Stimulated activated CD4-positive, alpha-beta T cell treated with anti-CD3 and anti-CD28 coated beads, Interleukin-1b, Interleukin-23, amount 100 ng/mL, for 24 hours (primary cell): Measurements from ENCODE around the gene PCDHGC4.
A peak's percentile ranks its signal among the peaks of the same experiment; 100 is the strongest.

ENCODE experiments used
- DNase-seq, 4 experiments: peaks; one replicate each; pipeline ENCODE4 v3.0.0-alpha.2; 2020; ENCODE audit warnings: low read depth in 4 of 4, low spot score in 1 of 4

Gene PCDHGC4

DNA sequence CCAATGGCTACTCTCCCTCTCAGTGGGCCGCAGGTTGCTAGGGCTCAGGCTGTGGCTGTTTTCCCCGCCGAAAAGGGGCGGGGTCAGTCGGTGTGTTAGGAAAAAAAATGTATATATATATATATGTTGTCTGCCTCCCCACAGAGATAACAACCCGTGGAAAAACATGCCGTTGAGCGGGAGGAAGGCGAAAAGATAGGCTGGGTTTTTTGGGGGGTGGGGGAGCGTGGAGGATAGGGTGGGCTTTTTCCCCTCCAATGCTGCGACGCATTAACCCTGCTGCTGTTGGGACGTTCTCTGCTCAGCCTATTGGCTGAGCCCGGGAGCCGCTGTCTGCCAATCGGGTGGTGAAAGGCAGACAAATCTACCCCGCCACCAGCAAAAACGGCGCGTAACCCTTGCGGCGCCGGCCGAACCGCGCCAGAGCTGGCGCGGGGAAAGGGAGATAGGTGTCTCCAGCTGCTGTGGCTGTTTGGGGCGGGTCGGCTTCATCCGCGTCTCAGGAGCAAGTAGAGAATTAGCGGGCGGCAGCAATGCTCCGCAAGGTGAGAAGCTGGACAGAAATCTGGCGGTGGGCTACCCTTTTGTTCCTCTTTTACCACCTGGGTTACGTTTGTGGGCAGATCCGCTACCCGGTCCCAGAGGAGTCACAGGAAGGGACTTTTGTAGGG lies at the start of gene PCDHGC4:
TSS of gene PCDHGC4 (plus strand) at position 390 of the 671 bp plus-strand sequence. CDS start at position 534, 144 bp downstream.
- DNase-seq: no peak

DNA sequence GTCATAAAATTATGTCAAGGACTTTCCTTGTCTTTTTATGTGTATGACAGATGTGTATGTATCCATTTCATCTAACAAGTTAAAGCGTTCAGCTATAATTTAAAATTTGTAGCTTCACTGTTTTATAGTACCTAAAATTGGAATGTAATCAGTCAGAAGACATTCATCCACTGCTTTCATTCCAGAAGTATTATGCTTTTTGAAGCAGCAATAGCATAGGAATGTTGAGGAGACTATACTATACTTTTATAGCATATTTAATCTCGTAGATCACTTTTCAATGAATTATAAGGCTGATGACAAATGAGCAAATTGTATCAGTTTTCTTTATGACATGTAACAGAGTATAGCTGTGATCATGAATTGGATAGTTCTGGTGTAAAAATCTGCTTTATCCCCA lies 47.6 kb upstream of the PCDHGC4 start:
- no peak for DNase-seq

DNA sequence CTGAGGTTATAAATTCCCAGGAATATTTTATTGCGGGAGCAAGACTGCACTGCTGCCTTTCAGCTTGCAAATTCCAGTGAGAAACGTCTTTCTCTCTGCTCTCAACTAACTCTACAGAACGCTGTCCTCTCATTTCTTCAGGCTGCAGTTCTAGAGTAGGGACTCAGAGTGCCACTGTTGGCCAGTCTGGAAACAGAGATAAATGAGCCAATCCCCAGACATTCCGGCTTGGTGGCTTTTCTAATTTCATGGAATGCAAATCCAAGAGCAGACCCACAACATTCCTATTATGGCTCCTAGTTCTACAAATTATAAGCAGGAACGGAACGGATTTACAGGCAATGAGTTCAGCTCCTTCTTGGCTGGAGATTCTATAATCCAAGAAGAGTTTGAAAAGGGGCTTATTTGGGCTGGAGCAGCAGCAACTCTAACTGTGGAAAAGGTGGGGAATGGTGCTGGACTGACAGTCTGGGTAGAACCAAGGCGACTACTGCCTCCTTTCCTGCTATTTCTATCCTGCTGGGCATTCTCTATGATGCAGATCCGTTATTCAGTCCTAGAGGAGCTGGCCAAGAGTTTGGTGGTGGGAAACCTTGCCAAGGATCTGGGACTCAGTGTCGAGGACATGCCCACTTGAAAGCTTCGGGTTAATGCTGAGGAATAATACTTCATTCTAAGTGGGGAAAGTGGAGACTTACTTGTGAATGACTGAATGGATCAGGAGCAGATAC lies 45.3 kb upstream of the PCDHGC4 start:
- DNase-seq: no peak

DNA sequence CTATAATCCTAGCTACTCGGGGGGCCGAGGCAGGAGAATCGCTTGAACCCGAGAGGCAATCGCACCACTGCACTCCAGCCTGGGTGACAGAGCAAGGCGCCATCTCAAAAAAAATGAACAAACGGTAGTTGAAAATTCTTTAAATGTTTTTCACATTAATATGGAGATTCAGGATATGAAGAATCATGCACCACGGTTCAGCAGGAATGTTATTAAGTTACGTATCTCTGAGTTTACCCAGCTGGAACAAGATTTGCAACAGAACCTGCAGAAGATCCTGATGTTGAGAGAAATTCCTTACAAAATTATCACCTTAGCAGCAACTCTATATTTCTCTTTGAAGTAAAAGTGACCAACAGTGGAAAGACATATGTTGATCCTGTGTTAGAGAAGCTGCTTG lies 44.5 kb upstream of the PCDHGC4 start:
- DNase-seq: no peak

DNA sequence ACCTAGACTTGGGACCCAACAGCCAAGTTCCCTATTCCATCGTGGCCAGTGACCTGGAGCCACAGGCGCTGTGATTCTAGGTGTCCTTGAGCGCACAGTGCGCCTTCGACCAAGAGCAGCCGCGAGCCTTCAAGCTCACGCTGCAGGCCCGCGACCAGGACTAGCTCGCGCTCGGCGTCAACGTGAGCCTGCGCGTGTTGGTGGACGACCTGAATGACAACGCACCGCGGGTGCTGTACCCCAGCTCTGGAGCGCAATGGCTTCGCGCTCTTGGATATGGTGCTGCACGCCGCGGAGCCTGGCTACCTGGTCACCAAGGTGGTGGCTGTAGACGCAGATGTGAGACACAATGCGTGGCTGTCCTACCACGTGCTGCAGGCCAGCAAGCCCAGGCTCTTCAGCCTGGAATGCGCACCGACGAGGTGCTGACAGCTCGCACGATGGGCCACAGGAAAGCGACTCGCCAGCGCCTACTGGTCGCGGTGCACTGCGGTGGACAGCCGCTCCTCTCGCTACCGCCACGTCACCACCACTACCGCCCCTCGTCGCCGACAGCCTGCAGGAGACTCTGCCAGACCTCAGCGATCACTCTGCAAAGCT lies 43.2 kb upstream of the PCDHGC4 start:
- DNase-seq: no peak

DNA sequence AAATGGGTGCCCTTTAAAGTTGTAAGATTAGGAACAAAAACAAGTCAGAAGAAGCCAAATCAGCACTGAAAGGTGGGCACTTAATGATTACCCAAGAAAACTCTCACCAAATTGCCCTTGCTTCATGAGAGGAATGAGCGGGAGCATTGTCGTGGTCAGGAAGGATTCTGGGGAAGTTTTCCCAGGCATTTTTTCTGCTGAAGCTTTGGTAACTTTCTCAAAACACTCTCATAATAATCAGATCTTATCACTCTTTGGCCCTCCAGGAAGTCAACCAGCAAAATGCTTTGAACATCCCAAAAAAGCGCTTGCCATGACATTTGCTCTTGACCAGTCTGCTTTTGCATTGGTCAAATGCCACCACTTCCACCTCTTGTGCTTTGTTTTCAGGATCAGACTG lies 19.5 kb upstream of the PCDHGC4 start:
- DNase-seq: no peak

DNA sequence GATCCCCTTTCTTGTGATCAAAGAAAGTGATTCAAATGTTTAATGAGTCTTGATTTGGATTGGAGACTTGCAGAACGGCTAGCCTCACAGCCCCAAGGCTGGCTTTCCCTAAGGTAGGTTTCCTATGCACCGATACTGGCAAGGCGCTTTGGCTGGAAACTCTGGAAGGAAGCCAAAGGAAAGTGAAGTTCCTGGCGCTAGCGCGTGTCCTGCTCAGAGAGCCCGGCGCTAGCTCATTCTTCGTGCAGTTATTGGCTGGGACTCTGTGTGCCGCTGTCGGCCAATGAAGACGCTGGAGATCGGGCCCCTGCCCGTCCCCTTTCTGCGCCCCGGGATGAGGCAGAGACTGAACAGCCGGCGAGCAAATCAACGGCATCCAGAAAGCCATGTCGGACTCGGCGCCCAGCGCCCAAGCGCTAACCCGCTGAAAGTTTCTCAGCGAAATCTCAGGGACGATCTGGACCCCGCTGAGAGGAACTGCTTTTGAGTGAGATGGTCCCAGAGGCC lies 9.2 kb upstream of the PCDHGC4 start, which contains the start of gene PCDHGC3:
TSS of gene PCDHGC3 (plus strand) at position 342 of the 507 bp plus-strand sequence. CDS start at position 493, 151 bp downstream.
- peak in 2 of 4 experiments; percentile 46 to 56 for DNase-seq

DNA sequence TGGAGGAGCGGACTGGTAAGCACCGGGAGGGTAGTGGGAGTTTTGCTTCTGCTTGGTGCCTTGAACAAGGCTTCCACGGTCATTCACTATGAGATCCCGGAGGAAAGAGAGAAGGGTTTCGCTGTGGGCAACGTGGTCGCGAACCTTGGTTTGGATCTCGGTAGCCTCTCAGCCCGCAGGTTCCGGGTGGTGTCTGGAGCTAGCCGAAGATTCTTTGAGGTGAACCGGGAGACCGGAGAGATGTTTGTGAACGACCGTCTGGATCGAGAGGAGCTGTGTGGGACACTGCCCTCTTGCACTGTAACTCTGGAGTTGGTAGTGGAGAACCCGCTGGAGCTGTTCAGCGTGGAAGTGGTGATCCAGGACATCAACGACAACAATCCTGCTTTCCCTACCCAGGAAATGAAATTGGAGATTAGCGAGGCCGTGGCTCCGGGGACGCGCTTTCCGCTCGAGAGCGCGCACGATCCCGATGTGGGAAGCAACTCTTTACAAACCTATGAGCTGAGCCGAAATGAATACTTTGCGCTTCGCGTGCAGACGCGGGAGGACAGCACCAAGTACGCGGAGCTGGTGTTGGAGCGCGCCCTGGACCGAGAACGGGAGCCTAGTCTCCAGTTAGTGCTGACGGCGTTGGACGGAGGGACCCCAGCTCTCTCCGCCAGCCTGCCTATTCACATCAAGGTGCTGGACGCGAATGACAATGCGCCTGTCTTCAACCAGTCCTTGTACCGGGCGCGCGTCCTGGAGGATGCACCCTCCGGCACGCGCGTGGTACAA lies 8.5 kb upstream of the PCDHGC4 start:
- DNase-seq: no peak

DNA sequence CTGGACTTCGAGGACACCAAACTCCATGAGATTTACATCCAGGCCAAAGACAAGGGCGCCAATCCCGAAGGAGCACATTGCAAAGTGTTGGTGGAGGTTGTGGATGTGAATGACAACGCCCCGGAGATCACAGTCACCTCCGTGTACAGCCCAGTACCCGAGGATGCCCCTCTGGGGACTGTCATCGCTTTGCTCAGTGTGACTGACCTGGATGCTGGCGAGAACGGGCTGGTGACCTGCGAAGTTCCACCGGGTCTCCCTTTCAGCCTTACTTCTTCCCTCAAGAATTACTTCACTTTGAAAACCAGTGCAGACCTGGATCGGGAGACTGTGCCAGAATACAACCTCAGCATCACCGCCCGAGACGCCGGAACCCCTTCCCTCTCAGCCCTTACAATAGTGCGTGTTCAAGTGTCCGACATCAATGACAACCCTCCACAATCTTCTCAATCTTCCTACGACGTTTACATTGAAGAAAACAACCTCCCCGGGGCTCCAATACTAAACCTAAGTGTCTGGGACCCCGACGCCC lies 7.7 kb upstream of the PCDHGC4 start:
- no peak for DNase-seq

DNA sequence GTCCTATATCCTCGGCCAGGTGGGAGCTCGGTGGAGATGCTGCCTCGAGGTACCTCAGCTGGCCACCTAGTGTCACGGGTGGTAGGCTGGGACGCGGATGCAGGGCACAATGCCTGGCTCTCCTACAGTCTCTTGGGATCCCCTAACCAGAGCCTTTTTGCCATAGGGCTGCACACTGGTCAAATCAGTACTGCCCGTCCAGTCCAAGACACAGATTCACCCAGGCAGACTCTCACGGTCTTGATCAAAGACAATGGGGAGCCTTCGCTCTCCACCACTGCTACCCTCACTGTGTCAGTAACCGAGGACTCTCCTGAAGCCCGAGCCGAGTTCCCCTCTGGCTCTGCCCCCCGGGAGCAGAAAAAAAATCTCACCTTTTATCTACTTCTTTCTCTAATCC lies 7.0 kb upstream of the PCDHGC4 start:
- no peak for DNase-seq

DNA sequence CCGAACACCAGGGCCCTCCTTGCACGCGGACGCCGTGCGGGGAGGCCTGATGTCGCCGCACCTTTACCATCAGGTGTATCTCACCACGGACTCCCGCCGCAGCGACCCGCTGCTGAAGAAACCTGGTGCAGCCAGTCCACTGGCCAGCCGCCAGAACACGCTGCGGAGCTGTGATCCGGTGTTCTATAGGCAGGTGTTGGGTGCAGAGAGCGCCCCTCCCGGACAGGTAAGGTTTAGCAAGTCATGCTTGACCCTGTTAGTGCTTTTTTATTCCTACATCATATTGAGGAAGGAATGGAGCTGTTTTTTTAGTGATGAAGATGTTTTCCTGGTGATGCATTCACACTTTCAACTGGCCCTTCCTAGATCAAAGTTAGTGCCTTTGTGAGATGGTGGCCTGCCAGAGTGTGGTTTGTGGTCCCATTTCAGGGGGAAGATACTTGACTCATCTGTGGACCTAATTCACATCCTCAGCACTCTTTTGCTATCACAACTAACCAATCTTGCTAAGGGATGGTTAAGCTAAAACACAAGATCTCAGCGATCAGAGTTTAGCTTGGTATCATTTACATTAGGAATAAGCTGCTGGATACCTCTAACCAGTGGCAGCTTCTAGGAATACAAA lies 6.4 kb upstream of the PCDHGC4 start:
- no peak for DNase-seq

DNA sequence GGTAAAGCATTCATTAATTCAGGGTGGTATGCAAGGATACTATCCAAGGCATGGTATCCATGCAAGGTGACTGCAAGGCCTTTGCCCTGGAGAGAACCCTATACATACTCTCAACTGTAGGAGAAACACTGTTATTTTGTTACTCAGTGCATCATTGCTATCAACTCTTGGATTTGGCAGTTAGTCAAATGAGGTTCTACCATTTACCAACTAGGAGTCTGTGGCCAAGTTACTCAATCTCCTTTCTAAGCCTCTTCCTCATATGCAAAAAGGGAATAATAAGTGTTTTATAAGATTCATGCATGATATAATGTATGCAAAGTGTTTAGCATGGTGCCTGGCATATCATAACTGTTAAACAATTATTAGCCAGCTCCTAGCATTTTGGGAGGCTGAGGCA lies 5.1 kb upstream of the PCDHGC4 start:
- no peak for DNase-seq

DNA sequence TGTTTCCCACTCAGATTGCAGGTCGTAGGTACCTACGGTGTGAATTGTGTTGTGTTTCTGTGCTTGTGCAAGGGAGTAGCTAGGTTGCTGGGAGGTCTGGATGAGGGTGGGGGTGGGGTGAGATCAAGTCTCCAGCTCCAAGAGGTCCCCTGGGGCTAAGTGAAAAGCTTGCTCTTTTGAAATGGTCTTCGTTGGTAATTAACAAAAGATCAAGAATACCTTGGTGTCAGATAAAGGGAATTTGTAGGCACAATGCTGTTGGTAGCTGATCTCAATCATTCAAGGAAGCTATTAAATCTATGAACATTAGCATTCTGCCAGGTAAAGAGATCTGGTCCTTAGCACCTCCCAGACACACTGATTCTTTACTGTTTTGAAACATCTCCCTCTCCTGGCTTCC lies 928 bp upstream of the PCDHGC4 start:
- no peak for DNase-seq

DNA sequence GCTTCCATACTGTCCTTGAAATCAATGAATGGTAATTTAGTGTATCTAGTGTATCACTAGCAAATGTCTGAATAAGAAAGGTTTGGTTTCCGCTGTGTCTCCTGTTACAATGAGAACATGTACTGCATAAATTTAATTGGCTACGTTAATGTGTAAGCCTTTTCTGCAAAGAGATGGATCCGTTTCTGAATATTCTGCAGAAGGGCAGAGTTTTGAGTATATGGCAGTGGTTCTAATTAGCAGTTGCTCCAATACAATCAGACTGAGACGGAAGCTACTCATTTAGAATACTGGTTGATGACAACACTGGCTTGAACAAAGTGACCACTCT lies 555 bp upstream of the PCDHGC4 start:
- no peak for DNase-seq

DNA sequence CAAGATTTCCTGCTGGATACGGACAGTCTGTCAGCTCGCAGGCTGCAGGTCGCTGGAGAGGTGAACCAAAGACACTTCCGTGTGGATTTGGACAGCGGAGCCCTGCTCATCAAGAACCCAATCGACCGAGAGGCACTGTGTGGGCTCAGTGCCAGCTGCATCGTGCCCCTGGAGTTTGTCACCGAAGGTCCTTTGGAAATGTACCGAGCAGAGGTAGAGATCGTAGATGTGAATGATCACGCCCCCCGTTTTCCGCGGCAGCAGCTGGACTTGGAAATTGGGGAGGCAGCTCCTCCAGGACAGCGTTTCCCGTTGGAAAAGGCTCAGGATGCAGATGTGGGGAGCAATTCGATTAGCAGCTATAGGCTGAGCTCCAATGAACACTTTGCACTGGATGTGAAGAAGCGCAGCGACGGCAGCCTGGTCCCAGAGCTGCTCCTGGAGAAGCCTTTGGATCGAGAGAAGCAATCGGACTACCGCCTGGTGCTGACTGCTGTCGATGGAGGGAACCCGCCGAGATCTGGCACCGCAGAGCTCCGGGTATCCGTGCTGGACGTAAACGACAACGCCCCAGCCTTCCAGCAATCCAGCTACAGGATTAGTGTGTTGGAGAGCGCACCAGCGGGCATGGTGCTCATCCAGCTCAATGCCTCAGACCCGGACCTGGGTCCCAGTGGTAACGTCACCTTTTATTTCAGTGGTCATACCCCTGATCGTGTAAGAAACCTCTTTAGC lies 658 bp downstream of the PCDHGC4 start:
- DNase-seq: no peak

DNA sequence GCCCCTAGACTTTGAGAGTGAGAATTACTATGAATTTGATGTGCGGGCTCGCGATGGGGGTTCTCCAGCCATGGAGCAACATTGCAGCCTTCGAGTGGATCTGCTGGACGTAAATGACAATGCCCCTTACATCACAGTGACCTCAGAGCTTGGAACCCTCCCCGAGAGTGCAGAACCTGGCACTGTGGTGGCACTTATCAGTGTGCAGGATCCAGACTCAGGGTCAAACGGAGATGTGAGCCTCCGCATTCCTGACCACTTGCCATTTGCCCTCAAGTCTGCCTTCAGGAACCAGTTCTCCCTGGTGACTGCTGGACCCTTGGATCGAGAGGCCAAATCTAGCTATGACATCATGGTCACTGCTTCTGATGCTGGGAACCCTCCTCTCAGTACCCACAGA lies 1.3 kb downstream of the PCDHGC4 start:
- DNase-seq: no peak

DNA sequence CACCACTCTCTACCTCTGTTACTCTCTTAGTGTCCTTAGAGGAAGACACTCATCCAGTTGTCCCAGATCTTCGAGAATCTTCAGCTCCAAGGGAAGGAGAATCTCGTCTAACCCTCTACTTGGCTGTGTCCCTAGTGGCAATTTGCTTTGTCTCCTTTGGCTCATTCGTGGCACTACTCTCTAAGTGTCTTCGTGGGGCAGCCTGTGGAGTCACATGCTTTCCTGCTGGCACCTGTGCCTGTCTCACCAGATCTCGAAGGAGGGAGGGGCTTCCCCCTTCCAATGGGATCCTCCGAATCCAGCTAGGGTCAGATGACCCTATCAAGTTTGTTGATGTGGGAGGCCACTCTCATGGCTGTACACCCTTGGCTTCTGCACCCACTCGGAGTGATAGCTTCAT lies 2.3 kb downstream of the PCDHGC4 start:
- DNase-seq: no peak

DNA sequence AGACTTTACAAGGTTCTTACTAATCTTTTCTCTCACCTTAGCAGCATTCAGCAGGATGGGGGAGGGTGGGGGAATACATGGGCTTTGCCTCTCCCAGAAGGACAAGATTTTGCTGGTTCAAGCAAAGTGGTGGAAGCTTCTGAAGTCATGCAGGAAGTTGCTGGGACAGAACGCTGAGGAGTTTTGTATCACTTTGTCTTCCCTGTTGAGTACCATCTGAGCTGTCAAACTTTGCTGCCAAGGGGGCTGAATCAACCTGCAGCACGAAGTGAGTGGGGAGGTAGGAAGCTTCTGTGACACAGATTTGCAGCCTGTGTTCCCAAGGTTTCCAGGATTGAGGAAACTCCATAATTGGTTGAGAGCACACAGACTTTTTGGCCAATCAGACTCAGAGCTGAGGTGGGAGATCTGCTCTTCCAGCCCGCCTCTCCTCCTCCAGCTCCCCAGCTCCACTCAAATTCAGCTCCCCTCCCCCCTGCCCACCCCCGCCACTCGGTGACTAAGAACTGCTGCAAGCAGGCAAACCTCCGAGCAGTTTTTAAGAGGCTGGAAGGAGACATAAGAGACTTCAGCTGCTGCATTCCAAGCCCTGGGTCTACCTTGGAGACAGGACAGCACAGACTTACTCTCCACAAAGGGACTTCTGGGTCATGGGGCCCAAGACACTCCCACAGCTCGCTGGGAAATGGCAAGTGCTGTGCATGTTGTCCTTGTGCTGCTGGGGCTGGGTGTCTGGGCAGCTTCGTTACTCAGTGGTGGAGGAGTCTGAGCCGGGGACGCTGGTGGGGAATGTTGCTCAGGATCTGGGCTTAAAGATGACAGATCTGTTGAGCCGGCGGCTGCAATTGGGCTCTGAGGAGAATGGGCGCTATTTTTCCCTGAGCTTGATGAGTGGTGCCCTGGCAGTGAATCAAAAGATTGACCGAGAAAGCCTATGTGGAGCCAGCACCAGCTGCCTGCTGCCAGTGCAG lies 4.0 kb downstream of the PCDHGC4 start, which contains the start of gene PCDHGC5:
TSS of gene PCDHGC5 (plus strand) at position 491 of the 971 bp plus-strand sequence. CDS start at position 651, 160 bp downstream.
- DNase-seq: no peak

DNA sequence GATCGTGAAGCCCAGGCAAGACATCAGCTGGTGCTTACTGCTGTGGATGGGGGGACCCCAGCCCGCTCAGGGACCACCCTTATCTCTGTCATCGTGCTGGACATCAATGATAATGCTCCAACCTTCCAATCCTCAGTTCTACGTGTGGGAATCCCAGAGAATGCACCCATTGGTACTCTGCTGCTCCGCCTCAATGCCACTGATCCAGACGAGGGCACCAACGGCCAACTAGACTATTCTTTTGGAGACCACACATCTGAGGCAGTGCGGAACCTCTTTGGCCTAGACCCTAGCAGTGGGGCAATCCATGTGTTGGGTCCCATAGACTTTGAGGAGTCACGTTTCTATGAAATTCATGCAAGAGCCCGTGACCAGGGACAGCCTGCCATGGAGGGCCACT lies 5.0 kb downstream of the PCDHGC4 start:
- DNase-seq: no peak
